Dendritic cell treated with granulocyte-macrophage colony-stimulating factor and Interleukin-4, amounts not matched to agents 40 ng/mL and 50 ng/mL, for 4 days (primary cell): Measurements from ENCODE around the gene POLR3C.
"Not testable (repeated sequence)": the region's sequence is repeated elsewhere in the genome, so short reads cannot be mapped to it uniquely, and the experiment has no call there.

Experiments
- H3K27ac Mint-ChIP-seq: one replicate; pipeline ENCODE4 v1.8.0; 2022; ENCODE audit warnings: mild to moderate bottlenecking, mixed read lengths
- H3K27me3 Mint-ChIP-seq: one replicate; pipeline ENCODE4 v1.8.0; 2022; ENCODE audit warnings: mild to moderate bottlenecking, mixed read lengths
- H3K36me3 Mint-ChIP-seq: one replicate; pipeline ENCODE4 v1.8.0; 2022; ENCODE audit warnings: low read depth, mixed read lengths
- H3K4me1 Mint-ChIP-seq: one replicate; pipeline ENCODE4 v1.8.0; 2022; ENCODE audit warnings: low read depth, mixed read lengths
- H3K4me3 Mint-ChIP-seq: one replicate; pipeline ENCODE4 v1.8.0; 2022; ENCODE audit warnings: mild to moderate bottlenecking, moderate library complexity, mixed read lengths
- H3K9me3 Mint-ChIP-seq: one replicate; pipeline ENCODE4 v1.8.0; 2022; ENCODE audit warnings: mixed read lengths
- intact Hi-C: fragments of 100-400 bp; cut with micrococcal nuclease; formaldehyde crosslinking; loops from one replicate; pipeline ENCODE4 v1.15.0; 2022

POLR3C gene

DNA sequence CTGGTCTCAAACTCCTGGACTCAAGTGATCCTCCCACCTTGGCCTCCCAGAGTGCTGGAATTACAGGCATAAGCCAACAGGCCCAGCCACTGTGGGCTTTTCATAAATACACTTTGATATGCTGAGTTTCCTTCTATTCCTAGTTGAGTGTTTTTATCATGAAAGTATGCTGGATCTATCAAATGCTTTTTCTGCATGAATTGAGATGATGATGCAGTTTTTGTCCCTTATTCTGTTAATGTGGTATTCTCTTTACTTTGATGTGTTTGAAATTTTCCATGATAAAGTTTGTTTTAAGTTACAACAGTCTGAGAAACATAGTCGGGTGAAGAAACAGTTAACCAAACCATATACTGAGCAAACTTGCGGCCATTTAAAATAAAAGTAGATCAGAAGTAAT lies 24.2 kb upstream of the POLR3C start:
- Mint-ChIP-seq H3K4me3 (no peak overlapping the region), H3K4me1 (peaks cover 20% of the 10 kb centered on the region), H3K27ac (no peak overlapping the region), H3K27me3 (no peaks in the 10 kb centered on the region), H3K9me3 (peaks cover 44% of the 10 kb centered on the region), H3K36me3 (peaks cover 43% of the 10 kb centered on the region)
- intact Hi-C loops, result no loop called here

DNA sequence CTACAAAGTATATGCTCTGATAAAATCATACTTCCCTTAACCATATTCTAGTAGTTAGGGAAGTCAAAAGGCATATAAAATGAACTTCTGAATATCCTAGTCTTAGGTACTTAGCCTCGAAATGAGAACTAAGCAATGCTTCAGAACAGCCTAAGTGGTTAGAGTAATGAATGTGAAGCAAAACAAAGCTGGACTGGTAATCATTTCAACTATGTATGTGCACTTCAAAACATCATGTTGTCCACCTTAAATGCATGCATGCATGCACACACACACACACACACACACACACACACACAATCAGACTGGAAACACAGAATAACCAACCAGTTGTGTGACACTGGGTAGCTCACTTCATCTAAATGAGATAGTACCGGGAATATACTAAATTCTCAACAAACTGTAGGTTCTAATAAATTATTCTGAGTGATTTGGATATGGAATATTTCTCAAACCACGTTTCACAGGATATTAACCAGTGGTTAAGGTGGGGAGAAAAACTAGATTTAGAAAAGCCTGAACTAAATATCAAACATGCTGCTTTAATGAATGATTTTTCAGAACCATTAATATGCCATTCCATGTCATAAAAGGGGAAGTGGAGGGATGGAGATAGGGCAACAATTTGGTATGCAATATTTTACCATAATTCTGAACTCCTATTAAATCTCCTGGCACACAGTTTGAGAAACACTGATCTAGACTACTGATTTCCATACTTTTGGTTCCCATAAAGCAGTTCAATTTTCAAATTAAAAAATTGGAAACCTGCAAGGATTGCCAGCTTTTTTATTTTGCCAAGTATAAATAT lies 19.6 kb upstream of the POLR3C start:
- no peak overlapping the region for H3K27ac Mint-ChIP-seq

DNA sequence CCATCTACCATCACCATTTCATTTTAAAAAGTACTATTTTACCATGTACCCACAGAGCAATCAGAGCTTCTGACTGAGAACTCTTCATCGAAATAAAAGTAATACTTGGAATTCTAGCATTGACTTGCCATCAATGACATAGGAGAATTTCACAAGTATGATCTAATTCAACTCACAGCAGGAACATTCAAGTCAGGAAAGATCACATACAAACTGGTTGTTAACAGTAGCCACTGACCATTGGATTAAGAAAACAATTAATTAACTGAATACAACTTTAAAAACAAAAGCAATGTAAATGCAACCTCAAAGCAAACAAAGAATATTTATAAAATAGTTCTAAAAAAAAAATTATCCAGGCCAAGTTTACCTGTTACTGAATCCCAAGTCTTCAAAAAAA lies 18.9 kb upstream of the POLR3C start:
- intact Hi-C loops, result no loop called here
- no peaks in the 10 kb centered on the region for H3K9me3 Mint-ChIP-seq
- no peak overlapping the region for H3K27ac Mint-ChIP-seq
- no peaks in the 10 kb centered on the region for H3K27me3 Mint-ChIP-seq
- peaks cover 17% of the 10 kb centered on the region for H3K4me1 Mint-ChIP-seq
- H3K4me3 Mint-ChIP-seq, result no peak overlapping the region
- peaks cover 6% of the 10 kb centered on the region for H3K36me3 Mint-ChIP-seq

More for the DNA sequence above, 19.6 kb upstream of the POLR3C start:
- Mint-ChIP-seq H3K4me1 (peaks cover 17% of the 10 kb centered on the region), H3K9me3 (peaks cover 6% of the 10 kb centered on the region), H3K4me3 (no peak overlapping the region), H3K27me3 (no peaks in the 10 kb centered on the region), H3K36me3 (peaks cover 13% of the 10 kb centered on the region)
- intact Hi-C loops, result no loop called here

DNA sequence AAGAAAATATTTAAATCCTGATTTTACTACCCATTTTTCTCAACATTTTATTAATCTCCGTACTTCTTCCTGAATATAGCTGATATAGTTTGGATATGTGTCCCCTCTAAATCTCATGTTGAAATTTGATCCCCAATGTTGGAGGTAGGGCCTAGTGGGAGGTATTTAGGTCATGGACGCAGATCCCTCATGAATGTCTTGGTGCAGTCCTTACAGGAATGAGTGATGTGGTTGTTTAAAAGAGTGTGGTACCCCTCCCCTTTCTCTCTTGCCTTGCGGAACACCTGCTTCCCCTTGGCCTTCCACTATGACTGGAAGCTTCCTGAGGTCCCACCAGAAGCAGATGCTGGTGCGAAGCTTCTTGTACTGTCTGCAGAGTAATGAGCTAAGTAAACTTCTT lies 17.6 kb upstream of the POLR3C start:
- Mint-ChIP-seq H3K4me1 (peaks cover 17% of the 10 kb centered on the region), H3K4me3 (no peak overlapping the region), H3K36me3 (peaks cover 5% of the 10 kb centered on the region), H3K9me3 (no peaks in the 10 kb centered on the region), H3K27me3 (no peaks in the 10 kb centered on the region), H3K27ac (no peak overlapping the region)
- intact Hi-C loops, result no loop called here

DNA sequence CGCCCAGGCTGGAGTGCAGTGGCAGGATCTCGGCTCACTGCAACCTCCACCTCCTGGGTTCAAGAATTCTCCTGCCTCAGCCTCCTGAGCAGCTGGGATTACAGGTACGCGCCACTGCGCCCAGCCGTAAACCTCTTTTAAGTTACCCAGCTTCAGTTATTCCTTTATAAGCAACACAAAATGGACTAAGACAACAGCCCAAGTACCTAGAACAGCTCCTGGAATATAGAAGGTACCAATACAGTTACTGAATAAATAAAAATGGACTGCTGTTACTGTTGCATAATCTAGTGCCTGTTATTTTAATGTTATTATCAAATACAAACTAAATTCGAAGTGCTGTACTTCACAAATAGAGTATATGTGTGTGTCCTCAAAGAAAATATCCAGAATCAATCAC lies 17.2 kb upstream of the POLR3C start:
- intact Hi-C loops, result no loop called here
- Mint-ChIP-seq H3K9me3 (no peaks in the 10 kb centered on the region), H3K4me3 (no peak overlapping the region), H3K27ac (no peak overlapping the region), H3K36me3 (peaks cover 5% of the 10 kb centered on the region), H3K27me3 (no peaks in the 10 kb centered on the region), H3K4me1 (peaks cover 17% of the 10 kb centered on the region)

DNA sequence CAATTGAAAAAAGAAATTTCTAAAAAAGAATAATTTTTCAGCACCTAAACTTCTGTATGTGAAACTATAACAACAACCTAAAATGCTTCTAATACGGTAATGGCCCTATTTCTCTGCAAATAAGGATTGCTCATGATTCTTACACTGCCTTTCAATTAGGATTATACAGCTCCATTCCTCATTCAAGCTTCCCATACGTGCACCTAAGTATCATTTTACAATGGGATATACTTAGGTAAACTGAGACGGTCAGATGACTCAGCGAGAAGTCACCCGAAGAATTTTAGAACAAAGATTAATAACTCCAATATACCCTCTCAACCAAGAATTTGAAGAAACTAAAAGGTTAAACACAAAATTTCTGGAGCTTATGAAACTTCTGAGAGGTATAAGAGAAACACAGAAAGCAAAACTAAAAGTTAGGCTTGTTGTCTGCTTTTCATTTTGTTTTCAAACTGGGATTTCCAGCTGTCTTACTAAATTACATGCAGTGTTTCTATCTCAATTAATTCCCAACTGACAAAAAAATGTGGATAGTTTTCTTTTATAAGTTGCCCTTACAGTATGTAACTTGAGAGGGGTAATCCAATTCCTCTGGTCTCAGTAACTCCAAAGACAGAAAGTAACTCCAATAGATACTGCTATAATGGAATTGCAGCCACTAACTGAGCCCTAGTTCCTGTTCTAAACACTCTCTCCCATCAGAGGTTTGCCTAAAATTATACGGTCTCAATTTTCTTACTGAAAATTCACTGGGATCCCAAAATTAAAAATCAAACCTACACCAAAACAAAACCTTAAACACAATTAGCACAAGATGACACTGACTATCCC lies 10.8 kb upstream of the POLR3C start:
- intact Hi-C loops, H3K4me1 Mint-ChIP-seq, H3K27ac Mint-ChIP-seq, H3K9me3 Mint-ChIP-seq, H3K4me3 Mint-ChIP-seq, H3K36me3 Mint-ChIP-seq, H3K27me3 Mint-ChIP-seq: not testable (repeated sequence)

DNA sequence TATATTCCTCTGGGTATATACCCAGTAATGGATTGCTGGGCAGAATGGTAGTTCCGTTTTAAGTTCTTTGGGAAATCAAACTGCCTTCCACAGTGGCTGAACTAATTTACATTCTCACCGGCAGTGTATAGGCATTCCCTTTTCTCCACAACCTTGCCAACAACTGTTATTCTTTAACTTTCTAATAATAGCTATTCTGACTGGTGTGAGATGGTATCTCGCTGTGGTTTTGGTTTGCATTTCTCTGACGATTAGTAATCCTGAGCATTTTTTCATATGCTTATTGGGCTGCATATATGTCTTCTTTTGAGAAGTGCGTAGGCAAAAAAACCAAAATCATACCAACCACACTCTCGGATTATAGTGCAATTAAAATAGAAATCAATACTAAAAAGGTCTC lies 5.9 kb upstream of the POLR3C start:
- not testable (repeated sequence) for H3K27me3 Mint-ChIP-seq, H3K4me3 Mint-ChIP-seq
- peaks cover 12% of the 10 kb centered on the region for H3K36me3 Mint-ChIP-seq

DNA sequence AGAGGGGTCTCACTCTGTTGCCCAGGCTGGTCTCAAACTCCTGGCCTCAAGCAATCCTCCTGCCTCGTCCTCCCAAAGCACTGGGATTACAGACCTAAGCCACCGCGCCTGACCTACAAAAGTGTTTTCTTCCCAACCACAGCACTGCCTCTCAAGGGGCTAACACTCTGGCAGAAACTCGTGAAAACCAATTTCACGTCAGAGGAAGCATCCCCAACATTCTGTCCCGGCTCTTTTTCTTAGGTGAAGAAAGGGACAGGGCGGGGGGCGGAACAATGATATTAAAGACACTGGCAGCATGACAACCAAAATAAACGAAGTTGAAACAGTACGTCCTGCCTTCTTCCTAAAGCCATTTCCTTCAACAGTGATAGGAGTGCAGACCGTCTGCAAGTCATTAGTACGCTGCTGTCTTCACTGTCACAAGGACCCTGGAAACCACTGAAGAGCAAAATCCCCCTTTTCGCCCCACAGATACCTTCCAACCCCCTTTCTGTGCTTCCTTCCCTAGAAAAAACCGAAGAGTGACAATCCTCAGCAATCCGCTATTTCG lies 1.1 kb upstream of the POLR3C start:
- H3K27me3 Mint-ChIP-seq, intact Hi-C loops, H3K9me3 Mint-ChIP-seq, H3K4me3 Mint-ChIP-seq: not testable (repeated sequence)
- H3K4me1 Mint-ChIP-seq, result peaks cover 23% of the 10 kb centered on the region
- H3K36me3 Mint-ChIP-seq, result peaks cover 52% of the 10 kb centered on the region
- H3K27ac Mint-ChIP-seq, result peak overlapping the region; percentile 98

More for the DNA sequence above, 5.9 kb upstream of the POLR3C start:
- H3K27ac Mint-ChIP-seq, intact Hi-C loops, H3K4me1 Mint-ChIP-seq, H3K9me3 Mint-ChIP-seq: not testable (repeated sequence)

DNA sequence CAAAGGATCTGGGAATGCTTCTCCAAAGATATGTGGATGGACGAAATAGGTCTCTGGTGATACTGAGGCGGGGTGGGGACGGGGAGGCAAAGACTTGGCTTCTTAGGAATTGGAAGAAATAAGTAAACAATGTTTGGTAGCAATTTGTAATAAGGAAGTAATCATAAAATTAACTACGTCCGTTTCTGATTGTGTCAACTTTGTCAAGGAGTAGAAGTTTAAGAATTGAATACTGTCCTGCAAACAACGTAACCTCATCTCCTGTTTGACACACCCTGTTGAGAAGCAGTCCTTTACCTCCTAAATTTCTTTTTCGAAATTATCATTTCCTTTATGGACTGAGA lies 471 bp downstream of the POLR3C start:
- no peaks in the 10 kb centered on the region for H3K9me3 Mint-ChIP-seq
- peaks cover 64% of the 10 kb centered on the region for H3K36me3 Mint-ChIP-seq
- H3K4me3 Mint-ChIP-seq, result peak overlapping the region; percentile 95
- peak overlapping the region; percentile 98 for H3K27ac Mint-ChIP-seq
- H3K4me1 Mint-ChIP-seq, result peaks cover 28% of the 10 kb centered on the region
- intact Hi-C loops, result no loop called here
- no peaks in the 10 kb centered on the region for H3K27me3 Mint-ChIP-seq

DNA sequence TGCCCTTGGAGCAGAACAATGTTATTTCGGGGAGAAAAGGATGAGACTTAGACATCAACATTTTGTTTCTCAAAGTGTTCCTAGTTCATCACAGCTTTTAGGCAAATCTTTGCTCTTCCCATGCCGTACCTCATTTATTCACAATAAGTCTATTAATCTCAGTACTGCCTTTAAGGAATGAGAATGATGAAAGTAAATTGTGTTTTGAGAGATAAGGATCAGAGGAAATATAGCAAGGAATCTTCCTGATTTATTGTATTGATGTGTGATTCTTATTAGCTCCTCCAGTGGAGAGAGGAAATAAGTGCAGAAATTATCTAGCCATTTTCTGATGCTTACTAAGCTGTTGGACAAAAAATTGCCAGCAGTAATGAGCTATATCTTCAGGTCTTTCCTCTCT lies 2.0 kb downstream of the POLR3C start:
- Mint-ChIP-seq H3K9me3 (no peaks in the 10 kb centered on the region), H3K36me3 (peaks cover 77% of the 10 kb centered on the region), H3K4me1 (peaks cover 28% of the 10 kb centered on the region), H3K27ac (no peak overlapping the region), H3K27me3 (no peaks in the 10 kb centered on the region), H3K4me3 (no peak overlapping the region)
- intact Hi-C loops, result no loop called here

DNA sequence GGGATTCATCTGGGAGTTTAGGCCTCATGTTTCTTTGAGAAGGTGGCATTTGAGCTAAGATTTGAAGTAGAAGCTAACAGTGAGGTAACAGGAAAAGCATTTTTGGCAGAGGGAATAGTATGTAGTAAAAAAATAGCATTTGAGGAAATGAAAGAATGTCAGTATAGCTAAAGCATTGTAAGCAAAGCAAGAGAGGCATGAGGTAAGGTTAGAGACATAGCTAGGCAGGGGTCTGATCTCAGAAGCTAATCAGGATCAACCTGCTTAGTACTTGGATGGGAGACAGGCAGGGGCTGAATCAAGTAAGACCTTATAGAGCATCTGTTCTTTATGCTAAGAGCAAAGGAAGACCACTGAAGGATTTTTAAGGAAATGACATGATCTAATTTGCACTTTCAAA lies 4.0 kb downstream of the POLR3C start:
- intact Hi-C loops, result no loop called here
- peaks cover 91% of the 10 kb centered on the region for H3K36me3 Mint-ChIP-seq

DNA sequence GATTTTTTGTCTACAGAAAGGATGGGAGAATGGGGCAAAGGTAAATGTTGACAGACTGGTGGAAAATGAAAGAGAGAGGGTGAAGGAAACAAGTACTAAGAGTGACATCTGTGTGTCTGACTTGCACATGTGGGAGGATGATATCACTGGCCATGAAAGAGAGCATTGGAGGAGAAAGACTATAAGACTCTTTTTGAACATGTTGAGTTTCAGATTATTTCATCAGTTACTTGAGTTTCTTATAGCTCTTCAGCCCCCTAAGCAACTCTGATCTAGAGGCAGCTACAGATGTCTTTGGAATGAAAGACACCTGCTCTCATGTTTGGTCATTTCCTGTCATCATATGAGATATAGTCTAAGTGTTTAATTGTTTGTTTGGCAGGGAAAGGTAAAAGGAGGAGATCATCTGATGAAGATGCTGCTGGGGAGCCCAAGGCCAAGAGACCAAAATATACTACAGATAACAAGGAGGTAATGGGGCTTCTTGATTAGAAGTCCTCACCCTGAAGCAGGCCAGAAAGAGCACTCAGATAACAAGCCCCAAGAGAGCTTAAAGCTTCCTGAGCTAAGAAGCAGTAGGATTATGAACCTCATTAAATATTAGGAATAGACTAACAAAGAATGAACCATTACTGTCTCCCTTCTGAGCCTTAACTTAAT lies 4.5 kb downstream of the POLR3C start:
- H3K36me3 Mint-ChIP-seq, result peaks cover 93% of the 10 kb centered on the region
- peaks cover 22% of the 10 kb centered on the region for H3K4me1 Mint-ChIP-seq
- no peaks in the 10 kb centered on the region for H3K27me3 Mint-ChIP-seq
- no peak overlapping the region for H3K27ac Mint-ChIP-seq
- no peaks in the 10 kb centered on the region for H3K9me3 Mint-ChIP-seq
- no peak overlapping the region for H3K4me3 Mint-ChIP-seq
- intact Hi-C loops, result no loop called here

More for the DNA sequence above, 4.0 kb downstream of the POLR3C start:
- Mint-ChIP-seq H3K27me3 (no peaks in the 10 kb centered on the region), H3K4me3 (no peak overlapping the region), H3K27ac (no peak overlapping the region), H3K4me1 (peaks cover 22% of the 10 kb centered on the region), H3K9me3 (no peaks in the 10 kb centered on the region)

DNA sequence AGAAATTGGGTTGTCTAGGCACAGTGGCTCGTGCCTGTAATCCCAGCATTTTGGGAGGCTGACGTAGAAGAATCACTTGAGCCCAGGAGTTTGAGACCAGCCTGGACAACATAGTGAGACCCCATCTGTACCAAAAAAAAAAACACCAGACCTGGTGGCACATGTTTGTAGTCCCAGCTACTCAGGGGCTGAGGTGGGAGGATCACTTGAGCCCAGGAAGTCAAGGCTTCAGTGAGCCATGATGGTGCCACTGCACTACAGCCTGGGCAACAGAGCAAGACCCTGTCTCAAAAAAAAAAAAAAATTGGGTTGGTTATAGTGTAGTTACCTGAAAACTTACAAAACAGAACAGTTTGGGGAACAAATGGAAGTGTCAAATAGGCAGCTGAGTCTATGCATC lies 6.8 kb downstream of the POLR3C start:
- Mint-ChIP-seq H3K36me3 (peaks cover 80% of the 10 kb centered on the region), H3K4me1 (peaks cover 18% of the 10 kb centered on the region)
- intact Hi-C loops, H3K9me3 Mint-ChIP-seq, H3K4me3 Mint-ChIP-seq, H3K27ac Mint-ChIP-seq, H3K27me3 Mint-ChIP-seq: not testable (repeated sequence)

DNA sequence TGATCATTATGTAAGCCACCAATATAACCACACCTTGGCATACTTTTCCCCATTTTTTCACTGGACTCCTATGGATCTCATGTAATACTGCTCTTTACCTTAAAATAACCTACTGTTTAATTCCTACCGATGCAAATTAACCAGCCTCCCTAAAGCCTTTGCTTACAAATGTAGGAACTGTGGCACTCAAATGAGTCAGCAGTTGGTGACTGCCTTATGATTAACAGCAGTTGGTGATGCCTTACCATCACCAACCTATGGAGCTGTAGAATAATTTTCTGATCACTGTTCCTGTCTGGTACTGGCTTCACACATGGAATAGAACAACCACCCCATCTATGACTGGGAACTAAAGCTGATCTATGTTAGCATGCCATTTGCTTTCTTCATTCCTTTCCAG lies 13.7 kb downstream of the POLR3C start:
- Mint-ChIP-seq H3K36me3 (peaks cover 11% of the 10 kb centered on the region), H3K4me3 (no peak overlapping the region), H3K27me3 (no peaks in the 10 kb centered on the region), H3K9me3 (no peaks in the 10 kb centered on the region), H3K27ac (no peak overlapping the region), H3K4me1 (no peaks in the 10 kb centered on the region)
- intact Hi-C loops, result no loop called here
